Activated CD4-positive, alpha-beta T cell treated with anti-CD3 and anti-CD28 coated beads, Interleukin-2, Interleukin-6, amounts not matched to agents 100 ng/mL and 50 ng/mL, durations not matched to agents 16 hours and 8 hours (primary cell): ENCODE measurements around the gene HDAC5.
"Not testable (repeated sequence)": the region's sequence is repeated elsewhere in the genome, so short reads cannot be mapped to it uniquely, and the experiment has no call there.

Experiments used
- DNase-seq: peaks from one replicate; pipeline ENCODE4 v3.0.0-alpha.2; 2020

HDAC5 gene

DNA sequence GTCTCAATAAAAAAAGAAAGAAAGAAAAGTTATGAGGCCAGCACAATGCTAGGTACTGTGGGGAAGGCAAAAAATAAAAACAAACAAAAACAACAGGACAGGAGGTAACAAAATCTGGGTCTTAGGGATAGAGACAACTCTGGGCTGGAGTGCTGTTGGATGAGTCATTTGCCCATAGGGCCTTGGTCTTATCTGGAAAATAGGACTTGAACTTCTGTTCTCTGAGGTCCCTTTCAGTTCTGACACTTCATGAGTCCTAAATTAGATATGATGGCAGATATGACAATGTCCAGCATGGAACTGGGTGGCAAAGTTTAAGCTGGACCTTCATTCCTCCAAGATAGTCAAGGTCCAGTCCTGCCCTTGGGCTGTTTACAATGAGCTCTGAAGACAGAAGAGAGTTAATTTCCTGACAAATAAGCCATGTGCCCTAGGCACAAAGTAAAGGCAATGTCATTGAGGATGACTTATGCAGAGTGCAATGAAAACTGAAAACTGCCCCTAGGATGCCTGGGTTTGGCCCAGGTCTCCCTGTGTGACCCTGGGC lies 8.9 kb upstream of the HDAC5 start:
- DNase-seq: no peak

DNA sequence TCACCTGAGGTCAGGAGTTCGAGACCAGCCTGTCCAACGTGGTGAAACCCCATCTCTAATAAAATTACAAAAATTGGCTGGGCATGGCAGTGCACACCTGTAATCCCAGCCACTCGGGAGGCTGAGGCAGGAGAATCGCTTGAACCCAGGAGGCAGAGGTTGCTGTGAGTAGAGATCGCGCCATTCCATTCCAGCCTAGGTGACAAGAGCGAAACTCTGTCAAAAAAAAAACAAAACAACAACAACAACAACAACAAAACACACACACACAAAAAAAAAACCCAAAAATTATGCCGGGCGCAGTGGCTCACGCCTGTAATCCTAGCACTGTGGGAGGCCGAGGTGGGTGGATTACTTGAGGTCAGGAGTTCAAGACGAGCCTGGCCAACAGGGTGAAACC lies 7.9 kb upstream of the HDAC5 start:
- not testable (repeated sequence) for DNase-seq

DNA sequence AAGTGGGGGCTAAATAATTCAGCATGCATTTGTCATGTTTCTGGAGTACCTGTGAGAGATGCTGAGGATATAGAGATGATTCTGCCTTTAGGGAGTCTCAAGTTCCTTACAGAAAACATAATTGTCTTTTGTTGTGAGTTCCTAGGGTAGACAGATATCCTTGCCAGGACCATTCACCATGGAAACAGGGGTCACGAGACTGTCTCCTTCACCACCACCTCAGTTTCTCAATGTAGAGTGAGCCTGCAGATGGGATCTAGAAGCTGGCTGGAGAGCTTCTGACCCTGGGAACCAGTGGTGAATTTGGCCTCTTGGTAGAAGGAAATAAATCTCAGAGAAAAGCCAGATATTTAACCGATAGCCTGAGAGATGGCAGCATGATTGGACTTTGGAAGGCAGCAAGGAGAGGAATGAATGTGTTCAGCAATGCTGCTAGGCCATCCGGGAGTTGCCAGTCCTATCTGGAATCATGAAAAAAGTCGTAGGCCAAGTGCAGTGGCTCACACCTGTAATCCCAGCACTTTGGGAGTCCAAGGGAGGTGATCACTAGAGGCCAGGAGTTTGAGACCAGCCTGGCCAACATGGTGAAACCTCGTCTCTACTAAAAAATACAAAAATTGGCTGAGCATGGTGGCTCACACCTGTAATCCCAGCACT lies 7.4 kb upstream of the HDAC5 start:
- no peak for DNase-seq

DNA sequence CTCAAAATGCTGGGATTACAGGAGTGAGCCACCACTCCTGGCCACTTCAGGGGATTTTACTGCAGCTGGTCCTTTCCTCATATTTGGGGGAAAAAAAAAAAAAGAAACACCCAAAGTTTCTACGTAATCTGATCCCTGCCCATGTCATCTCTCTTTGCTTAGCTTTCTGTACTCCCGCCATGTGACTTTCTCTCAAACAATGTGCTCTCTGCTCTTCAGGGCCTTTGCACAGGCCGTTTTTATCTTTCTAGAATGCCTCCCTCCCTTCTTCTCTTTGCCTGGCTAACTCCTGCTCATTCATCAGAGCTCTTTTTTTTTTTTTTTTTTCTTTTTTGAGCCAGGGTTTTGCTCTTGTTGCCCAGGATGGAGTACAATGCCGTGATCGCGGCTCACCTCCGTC lies 4.9 kb upstream of the HDAC5 start:
- DNase-seq: no peak

DNA sequence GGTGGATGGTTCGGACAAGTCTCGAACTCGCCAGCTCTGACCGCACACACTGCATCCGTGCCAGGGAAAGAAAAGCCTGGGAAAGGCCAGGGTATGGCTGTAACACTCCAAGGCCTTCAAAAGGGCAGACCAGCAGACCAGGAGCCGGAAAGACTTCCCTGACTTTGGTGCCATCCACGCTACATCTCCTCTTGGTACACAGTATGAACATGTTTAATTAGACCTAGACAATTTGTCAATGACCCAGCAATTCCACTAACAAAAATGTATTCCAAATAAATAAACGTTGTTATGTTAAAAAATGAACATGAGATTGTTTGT lies 637 bp upstream of the HDAC5 start:
- DNase-seq: no peak

DNA sequence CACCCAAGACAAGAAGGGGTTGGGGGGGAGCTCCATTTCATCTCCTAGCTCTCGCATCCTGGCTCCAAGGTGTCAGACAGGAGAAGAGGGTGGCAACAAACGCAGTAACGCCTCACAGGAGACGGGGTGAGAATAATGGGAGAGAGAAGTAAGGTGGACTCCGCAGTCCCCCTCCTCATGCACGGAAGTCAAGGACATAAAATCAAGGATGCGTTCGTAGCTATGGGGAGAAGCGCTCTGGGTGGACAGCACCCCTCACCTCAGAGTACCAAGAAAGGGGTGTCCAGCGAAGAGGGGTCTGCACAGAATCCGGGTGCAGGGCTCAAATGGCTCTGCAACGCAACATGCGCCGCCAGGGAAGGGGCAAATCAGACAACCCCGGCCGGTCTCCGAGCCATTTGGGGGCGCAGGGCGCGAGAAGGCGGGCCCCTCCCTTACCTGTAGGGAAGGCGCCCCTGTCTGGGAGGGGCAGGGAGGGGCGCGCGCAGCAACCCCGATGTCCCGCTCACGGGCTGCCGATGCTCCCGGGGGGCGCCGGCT lies 555 bp downstream of the HDAC5 start:
- no peak for DNase-seq

DNA sequence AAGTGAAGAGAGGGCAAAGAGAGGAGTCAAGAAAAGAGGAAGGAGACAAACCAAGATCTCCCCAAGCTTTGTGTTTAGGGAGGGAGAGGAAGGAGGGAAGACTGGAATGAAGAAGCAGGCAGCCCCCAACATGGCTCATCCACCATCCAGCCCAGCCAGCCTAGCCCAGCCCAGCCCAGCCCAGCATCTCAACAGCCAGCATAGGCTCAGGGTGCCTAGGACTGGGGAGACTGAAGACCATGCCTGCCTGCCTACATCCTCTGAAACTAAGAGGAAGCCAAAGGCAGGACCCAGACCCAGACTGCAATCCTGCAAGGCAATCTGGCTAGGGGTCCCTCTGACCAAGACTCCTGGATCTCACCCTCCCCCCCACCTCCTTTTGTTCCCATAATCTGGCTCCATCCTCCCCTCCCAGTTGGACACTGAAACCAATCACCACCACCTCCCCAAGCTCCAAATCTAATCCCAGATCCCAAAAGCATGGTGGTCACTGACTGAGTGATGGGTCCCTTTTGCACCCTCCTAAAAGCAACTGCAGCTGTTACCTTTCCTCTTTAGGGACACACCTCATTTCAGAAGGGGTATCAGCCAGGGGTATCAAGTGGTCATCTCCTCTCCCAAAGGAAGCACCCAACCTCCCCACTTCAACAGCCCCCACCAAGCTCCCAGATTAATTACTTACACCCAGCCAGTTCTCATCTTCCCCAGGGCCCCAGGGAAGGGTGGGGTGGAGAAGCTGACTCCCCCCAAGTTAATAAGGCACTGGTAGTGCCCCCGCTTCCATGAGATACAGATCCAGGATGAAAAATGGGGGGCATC lies 1.2 kb downstream of the HDAC5 start:
- no peak for DNase-seq

DNA sequence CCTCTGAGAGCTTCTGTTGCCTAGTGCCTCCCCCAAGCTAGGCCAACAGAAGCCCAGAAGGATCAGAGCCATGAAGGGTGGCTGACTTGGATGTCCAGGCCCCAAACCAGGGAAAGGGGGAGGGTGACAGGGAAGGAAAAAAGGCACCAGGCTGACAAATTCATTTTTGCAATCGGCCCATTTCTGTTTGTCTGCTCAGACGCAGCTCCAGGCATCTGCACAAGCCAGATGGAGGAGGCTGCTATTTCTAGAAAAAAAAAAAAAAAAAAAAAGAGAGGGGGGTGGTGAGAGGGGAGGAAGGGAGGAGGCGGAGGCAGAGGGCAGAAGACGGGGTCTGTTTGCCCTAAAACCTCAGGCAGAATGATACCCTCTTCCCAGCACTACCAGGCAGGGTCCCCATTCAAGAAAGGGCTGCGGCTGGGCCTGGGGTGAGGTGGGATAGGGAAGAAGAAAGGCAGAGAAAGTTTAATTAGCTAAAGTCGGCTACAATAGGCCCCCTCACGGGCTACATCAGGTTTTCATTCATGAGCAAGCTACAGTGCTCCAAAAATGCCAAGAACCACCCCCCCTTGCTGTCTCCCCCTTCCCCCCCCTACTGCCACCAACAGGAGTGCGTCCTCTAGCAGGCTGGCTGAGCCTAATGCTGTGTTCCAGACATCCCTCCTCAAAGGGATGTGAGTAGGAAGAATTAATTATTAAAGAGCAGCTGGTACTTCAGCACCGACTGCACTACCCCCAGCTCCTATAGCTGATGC lies 2.4 kb downstream of the HDAC5 start:
- no peak for DNase-seq

DNA sequence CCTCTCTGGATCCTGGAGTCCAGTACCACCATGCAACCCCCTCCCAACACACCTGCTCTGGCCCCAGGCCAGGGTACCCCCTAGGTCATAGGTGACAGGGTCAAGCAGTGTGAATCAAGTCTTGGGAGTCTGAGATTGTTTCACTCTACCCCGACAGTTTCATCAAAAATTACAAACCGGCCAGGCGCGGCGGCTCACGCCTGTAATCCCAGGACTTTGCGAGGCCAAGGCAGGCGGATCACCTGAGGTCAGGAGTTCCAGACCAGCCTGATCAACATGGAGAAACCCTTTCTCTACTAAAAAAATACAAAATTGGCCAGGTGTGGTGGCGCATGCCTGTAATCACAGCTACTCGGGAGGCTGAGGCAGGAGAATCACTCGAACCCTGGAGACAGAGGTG lies 3.2 kb downstream of the HDAC5 start:
- DNase-seq: not testable (repeated sequence)

DNA sequence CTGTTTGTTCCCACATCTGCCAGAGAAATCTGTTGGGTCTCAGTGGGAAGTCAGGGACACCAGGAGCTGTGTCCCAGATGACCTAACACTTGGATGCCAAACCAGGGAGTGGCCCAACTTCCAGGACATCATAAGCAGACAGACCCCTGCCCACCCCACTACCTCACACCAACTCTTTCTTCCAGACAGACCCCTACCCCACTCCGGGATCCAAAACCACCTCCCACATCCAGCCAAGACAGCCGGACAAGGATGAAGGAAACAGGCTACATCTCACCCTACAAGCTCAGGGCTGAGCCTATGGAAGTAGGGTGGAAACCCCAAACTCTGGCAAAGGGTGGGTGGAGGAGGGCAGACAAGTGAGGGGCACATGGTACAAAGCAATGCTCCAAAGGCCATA lies 3.6 kb downstream of the HDAC5 start:
- DNase-seq: no peak

DNA sequence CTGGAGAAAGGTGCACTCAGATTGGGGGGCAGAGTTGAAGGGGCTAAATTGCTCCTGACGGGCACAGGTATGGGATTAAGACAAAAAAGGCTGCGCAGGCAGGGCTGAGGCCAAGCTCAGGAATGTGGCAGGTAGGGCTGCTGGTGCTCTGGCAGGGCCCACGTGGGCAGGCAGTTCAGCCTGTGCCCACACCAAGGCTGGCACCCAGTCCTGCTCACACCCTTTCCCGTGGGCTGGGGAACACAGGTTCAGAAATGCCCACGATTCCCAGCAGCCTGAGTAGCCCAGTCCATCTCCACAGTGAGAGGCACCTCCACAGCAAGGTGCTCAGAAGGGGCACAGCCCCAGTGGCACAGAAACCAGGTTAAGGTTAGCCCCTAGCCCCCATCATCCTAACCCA lies 4.4 kb downstream of the HDAC5 start:
- DNase-seq: no peak

DNA sequence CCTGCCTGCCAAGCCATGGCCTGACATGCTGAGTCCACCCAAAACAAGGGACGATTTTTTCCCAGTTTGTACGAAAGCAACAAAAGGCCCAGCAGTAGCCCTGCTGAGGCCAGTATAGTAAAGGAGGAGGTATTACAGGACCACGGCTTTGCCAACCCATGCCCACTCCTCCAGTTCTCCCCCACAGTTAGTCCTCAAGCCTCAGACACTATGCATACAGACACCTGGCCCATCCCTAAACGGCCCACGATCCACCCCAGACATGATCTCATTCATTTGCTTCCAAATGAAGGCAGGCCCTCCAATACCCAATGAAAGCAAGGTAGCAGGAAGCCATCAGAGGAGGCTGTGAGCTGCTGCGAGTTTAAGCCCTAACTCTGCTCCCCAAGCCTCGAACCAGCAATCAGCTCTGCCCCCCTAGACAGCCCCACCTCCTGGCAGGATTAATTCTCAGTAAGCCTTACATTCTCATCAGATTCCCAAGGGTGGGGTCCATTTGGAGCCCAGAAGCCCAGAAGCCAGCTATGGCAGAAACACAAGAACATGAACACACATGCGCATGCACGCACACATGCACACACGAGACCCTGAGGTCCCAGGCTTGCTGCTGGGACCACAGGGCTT lies 4.9 kb downstream of the HDAC5 start:
- DNase-seq: no peak

DNA sequence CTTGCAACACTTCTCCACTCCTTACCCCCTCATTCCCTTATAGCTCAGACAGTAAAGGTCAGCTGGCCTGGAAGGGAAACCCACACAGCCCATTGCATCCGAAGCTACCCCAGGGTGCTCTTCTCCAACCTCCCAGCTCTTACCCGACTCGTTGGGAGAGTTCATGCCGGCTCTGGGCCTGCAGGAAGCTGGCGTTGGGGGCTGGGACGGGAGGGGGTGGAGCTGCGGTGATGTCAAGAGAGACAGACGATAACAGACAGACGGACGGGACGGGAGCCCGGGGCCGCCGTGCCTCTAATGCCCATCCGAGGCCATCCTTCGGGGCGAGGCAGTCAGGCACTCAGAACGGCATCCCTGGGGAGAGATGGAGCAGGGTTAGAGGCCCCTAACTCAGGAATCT lies 6.1 kb downstream of the HDAC5 start:
- DNase-seq: no peak

DNA sequence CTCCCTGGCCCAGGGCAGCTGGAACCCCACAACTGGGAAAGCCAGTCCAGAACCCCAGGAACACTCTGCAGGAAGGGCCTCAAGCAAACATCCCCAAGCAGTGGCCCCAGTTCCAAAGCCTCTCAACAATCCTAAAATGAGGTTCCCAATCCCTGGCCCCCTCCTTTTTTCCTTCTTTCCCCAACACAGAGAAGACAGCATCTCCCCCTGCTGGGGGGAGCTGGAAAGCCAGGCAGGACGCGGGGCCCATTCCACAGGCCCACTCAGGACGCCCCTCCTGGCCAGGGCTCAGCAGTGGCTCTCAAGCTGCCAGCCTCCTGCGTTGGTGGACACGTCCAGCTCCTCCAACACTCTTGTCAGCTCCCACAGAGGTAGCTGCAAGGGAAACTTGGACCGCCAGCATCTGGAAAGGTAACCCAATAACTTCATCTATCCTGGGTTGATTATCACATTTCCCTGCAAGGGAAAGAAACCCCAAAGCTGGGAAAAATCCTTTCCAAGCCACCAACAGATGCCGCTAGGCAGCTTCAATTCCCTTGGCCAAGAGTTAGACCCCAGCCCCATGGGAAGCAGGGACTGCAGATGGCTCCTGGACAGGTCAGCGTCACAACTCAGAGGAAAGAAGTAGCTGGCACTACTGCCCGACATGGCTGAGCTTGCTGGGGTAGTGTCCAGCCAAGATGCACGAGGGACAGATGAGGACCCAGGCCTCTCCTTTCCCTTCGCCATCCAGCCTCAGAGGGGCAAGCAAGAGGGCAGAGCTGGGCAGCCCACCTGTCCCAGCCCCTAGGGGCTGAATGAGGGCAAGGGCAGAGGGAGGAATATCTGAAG lies 7.6 kb downstream of the HDAC5 start:
- DNase-seq: peak; percentile 27

DNA sequence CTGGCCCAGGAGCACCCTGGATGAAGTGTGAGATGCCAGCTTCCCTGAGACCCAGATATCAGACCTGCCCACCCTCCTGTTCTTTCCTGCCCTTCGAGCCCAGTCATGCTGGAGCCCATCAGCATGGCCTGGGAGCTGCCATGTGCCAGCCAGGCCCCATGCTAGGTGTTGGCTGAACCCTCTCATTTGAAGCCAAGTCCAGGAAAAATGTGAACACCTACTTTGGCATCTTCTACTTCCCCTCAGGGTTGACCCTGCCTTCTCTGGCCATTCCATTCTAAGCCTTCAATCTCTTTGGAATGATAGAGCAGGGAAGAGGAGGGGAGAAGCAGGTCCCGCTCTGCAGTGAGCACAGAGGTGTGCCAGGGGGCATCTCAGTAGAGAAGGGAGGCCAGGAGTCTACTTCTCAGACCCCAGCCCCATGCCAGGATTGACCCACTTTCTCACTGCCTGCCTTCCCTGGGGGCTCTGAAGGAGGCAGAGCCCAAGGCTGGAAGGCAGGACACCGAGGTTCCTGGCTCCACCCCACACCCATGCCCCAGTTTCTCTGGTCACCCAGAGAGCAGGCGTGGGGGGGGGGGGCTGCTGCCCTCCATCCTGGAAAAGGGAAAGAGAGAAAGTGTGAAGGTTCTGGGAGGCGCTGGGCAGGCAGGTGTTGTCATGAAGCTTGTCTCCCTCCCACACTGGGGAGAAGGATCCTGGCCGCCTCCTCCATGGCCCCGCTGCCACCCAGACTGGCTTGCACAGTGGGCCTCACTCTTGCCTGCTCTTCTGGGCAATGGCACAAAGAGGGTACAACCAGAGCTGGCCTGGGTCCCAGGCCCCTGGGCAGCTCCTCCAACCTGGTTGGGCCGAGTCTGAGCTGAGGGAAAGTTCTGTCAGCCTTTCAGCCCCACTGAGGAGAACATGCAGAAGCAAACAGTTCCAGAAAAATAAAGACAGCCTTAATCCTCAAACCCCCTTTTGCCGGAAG lies 9.3 kb downstream of the HDAC5 start:
- no peak for DNase-seq

DNA sequence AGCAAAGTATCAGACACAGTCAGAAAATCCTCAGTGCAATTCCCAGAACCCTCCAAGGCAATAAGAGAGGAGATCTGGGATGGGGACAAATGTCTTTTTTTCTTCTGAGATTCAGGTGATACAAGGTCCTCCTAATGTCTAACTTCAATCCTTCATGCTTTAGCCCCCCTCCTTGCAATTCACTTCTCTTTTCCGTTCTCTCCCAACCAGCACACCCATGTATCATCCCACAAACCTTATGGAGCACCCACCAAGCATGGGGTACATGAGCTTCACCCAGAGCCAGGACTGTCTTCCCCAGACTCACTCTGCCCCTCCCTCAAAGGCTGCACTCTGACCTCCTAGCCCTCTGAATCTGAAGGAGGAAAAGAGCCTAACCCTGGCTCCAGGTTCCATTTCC lies 10.1 kb downstream of the HDAC5 start:
- no peak for DNase-seq

DNA sequence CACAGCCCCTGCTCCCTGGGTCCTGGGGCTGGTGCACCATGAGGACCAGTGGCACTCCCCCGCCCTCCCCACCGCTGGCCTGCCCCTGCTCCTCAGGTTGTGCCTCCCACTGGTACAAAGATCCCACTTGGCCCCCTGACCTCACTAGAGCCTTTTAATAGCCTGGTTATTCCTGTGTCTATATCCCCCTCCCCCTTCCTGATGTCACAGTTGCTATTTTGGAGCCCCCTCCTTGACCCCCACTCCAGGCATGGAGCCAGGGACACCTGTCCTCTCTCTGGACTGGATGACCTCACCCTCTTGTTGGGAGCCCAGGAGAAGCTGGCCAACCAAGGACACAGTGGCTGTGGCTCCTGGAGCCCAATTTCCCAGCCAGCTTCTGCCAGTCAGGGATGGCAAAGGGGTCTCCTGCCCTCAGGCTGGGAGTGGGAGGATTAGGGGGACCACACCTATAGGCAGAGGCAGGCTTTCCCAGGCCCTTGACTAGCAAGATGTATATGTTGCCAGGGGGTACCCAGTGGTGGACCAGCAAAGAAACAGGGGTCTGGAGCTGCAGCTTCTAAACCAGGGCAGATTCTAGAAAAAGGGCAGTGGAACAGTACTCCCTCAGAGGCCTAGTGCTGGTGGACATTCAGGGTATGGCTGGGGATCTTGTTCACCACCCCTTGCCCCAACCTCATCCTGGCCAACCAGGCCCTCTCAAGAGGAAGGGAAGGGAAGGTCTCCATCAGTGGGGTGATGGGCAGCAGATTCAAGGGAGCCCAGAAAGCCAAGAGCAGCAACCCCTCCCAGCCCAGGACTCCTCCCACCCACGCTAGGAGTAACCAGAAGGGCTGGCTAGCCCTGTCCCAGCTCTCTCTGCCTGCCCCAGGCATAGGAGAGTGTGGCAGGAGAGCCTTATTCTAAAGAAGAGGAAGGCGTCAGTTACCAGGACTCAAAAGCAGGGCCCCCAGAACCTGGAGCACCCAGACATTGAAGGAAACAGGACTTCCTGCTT lies 10.9 kb downstream of the HDAC5 start:
- DNase-seq: no peak

DNA sequence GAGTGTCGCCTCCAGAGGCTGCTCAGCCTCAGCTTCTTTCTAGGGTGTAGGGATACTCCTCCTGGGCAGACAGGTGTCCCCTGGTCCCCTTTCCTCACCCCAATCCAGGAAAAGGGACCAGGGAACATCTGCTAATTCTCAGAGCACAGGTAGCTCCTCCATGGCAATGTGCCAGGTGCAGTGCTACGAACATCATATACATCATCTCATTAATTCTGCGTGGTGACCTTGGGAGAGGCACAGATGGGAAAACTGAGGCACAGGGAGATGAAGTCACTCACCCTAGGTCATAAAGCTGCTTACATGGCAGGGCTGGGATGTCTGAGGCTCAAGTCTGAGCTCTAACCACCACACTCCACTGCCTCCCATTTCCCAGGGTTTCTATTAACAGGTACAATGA lies 11.7 kb downstream of the HDAC5 start:
- no peak for DNase-seq

DNA sequence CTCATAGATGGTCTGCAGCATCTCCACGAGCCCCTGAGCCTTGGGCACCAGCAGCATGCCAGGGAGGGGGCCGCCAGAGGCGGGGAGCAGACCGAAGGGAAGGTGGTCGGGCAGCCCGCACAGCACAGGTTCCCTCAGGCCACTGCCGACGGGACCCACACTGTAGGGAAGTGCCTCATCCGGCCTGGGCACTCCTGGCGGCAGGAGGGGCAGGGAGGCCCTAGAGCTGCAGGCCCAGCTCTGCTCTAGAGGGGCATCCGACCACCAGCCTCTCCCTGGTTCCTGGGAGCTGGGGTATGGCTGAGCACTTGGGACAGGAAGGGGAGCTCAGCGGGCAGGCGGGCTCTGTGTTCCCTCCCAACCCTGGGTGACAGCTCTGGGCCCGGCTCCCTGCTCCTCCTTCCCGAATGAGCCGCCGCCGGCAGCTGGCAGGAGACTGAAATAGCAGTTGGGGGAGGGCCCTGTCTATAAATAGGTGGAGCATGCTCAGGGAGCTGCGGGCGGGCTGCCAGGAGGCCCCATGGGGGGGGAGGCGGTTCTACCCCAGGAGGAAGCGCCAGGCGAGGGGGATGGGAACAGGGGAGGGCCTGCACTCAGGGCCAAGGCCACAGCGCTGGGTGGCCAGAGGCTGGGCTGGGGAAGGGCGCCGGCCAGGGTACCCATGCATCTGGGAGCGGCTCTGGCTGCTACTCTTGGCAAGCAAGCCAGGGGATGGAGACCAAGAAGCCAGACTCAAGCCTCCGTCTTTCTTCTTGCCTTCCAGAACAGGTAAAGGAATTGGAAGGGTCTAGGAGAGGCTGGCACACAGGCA lies 12.4 kb downstream of the HDAC5 start:
- DNase-seq: peak; percentile 47
